AML-193 (cell line): Measurements from ENCODE around the gene CAMTA1.
"Not testable (repeated sequence)": the region's sequence is repeated elsewhere in the genome, so short reads cannot be mapped to it uniquely, and the experiment has no call there.

Experiments
- DNase-seq, 2 experiments: peaks; one replicate each; lab custom pipeline; 2025; lab: John Stamatoyannopoulos, UW

Gene CAMTA1

DNA sequence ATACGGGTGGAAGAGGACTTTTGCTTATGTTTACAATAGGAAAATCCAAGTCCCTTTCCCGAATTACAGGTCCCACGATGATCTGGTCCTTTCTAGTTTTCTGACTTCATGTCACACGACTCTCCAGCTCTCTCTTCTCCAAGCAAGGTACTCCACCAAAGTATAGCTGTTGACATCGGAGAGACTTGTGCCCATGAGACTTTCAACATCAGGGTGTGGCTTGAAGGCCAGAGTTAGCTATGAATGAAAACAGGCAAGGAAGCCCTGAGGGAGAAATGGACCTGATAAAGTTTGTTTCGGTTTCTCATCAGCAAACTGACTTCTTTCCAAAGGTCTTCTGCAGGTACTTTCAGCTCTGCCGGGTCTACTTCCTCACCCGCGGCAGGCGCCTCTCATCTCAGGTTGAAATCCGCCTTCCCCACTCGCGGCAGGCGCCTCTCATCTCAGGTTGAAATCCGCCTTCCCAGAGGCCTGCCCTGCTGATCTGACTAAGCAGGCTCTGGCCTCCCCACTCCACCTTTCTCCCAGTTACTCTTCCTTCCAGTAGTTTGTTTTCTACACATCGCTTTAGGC is 996.8 kb downstream of the CAMTA1 start:
- peak; percentile 20 to 23 for DNase-seq

- DNase-seq = peak; percentile 8 to 32
Measured at GRCh38 chr1:7783178-7783711, 998.0 kb downstream of the CAMTA1 start.

DNA sequence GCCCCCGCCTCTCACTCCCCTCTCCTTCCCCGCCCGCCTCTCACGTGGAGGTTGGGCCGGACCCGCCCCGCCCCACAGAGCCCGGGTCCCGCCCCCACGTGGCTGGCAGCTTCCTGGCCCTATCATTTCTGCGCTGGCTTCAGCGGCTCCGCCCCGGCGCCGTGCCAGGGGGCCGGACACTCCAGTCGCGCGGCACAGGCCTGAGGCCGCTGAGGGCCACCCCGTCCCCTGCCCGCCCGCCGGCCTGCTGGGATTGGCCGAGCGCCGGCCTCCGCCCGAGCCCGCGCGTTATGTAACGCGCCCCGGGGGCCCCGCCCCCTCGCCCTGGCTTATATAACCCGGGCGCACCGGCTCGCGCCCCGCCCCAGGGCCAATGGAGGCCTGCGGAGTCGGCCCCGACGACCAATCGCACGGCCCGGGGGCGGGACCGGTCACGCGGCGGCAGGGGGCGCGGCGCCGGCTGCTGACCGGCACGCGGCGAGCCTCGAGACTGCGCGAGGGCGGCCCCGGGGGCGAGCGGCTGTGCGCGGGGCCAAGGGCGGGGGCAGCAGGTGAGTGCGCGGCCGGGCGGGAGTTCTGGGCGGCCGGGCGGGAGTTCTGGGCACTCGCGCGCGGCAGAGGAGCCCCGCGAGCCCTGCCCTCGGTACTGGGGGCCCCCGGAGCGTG is 998.7 kb downstream of the CAMTA1 start, which contains the start of gene PER3:
TSS of gene PER3 (plus strand) at position 466 of the 666 bp plus-strand sequence. CDS start 587 bp downstream, outside the sequence.
- peak; percentile 83 to 85 for DNase-seq

DNA sequence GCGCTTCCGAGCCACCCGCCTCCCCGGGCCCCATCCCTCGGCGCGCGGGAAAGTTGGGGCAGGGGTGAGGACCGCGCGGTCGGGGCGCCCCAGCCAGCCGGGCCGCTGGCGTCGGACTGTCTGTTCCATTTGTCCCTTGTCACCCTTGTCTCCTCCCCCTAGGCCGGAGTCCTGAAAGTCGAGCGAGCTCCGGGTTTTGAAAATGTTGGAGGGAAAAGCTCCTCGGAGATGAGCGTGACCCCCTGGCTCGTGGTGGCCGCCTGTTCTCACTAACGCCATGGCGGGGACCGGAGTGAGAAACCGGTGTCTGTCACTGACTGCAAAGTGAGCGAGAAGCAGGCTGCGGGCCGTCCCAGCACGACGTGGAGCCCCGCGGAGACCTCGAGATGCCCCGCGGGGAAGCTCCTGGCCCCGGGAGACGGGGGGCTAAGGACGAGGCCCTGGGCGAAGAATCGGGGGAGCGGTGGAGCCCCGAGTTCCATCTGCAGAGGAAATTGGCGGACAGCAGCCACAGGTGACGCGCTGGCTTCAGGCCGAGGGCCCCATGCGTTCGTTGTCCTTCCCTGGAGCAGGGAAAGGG is 999.3 kb downstream of the CAMTA1 start:
- DNase-seq = no peak

DNA sequence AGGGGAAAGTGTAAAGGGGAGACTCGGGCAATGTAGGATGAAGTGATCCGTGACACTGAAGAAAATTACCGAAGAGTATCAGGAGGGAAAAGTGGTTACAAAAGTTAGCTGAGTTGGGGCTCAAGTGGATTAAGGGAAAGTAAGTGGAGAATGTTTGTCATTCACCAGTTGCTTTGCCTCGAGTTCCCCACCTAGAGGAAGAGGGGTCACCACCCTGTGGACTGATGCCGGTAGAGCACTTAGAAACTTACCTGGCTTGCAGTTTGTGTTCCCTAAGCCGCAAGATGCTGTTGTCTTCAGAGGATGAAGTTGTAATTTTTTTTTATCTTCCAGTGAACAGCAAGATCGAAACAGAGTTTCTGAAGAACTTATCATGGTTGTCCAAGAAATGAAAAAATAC is 999.9 kb downstream of the CAMTA1 start:
- DNase-seq = no peak

GRCh38 chr1:7786795-7787194 is 1001.5 kb downstream of the CAMTA1 start:
- peak; percentile 23 to 37 for DNase-seq

DNA sequence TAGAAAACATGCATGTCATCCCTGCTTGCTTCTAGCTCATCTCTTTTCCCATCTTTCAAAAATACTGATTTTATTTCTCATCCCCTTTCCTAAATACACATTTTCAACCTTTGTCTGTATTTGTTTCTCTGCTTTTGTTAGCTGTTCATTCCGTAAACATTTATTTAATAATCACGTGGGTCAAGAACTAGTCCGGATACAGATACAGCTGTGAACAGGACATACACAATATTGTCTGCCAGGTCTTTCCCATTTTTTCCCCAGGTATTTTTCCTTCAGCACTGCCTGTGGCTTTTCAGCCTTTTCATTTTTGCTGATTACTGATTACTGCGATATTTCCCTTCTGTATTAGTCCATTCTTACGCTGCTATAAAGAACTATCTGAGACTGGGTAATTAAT is 1004.6 kb downstream of the CAMTA1 start:
- DNase-seq = no peak

DNA sequence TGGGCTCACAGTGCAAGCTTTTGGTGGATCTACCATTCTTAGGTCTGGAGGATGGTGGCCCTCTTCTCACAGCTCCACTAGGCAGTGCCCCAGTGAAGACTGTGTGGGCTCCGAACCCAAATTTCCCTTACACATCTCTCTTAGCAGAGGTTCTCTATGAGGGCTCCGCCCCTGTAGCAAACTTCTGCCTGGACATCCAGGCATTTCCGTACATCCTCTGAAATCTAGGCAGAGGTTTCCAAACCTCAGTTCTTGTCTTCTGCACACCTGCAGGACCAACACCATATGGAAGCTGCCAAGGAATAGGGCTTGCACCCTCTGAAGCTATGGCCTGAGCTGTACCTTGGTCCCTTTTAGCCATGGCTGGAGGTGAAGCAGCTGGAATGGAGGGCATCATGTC is 1005.8 kb downstream of the CAMTA1 start:
- DNase-seq = not testable (repeated sequence)

- no peak for DNase-seq
Measured at GRCh38 chr1:7795406-7795805, 1010.2 kb downstream of the CAMTA1 start.

- DNase-seq = no peak
Measured at GRCh38 chr1:7805460-7805859, 1020.2 kb downstream of the CAMTA1 start.

DNA sequence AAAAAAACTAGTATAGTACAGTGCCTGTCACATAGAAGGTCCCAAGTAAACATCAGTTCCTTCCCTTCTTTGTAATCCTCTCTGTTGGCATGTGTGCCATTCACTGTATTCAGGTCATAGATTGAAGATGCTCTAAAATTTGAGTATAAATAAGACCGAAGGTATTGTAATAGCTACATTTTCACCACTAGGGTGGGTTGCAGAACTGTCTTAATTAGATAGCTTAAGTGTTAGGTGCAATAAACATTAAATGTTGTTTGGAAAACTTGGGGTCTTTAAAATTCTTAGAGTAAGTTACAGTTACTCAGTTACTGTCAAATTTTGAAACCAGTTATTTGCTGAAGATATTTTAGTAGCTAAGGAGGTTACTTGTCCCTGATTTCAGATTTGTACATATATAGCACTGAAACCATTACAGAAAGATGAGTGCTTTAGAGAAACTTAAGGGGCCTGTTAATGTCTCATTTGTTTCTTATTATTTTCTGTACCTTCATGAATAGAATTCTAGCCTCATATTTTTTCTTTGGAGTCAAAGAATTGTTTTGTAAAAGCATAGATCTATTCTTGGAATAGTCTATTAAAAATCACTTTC is 1023.1 kb downstream of the CAMTA1 start:
- DNase-seq = peak; percentile 60 to 70

DNA sequence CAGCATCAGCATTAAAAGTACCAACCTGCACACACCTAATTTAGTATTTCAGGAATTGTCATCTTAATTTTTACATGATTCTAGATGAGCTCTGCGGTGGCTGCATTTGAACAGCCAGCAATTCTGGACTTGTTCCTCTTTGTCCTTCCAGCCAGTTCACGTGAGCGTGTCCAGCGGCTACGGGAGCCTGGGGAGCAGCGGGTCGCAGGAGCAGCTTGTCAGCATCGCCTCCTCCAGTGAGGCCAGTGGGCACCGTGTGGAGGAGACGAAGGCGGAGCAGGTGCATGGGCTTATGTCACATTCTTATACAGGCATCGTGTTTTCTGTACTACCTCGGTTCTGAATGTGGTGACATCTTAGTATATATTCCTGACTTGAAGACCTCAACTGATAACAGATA is 1024.5 kb downstream of the CAMTA1 start:
- DNase-seq = no peak

DNA sequence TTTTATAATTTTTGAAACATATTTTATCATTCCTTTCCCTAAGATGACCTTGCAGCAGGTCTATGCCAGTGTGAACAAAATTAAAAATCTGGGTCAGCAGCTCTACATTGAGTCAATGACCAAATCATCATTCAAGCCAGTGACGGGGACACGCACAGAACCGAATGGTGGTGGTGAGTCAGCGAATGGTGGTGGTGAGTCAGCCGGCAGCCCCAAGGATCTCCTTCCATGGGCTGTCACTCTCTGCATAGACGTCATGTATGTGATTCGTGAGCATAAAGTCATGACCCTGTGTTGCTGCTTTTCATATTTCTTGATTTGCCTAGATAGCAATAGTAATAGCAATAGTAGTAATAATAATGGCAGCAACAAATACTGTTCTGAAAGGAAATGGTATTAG is 1025.1 kb downstream of the CAMTA1 start:
- no peak for DNase-seq

DNA sequence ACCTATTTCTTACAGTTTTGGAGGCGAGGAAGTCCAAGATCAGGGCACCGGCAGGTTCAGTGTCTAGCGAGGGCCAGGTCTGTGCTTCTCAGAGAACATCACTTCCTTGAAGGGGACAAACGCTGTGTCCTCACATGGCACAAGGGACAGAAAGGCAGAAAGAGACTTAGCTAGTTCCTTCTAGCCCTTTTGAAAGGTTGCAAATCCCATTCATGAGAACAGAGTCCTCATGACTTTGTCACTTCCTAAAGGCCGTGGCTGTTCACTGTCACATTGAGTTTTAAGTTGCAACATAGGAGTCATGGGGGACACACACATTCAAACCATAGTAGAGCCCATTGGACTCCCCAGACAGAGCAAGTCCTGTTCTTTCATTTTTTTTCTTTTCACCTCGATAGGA is 1026.2 kb downstream of the CAMTA1 start:
- DNase-seq = no peak

DNA sequence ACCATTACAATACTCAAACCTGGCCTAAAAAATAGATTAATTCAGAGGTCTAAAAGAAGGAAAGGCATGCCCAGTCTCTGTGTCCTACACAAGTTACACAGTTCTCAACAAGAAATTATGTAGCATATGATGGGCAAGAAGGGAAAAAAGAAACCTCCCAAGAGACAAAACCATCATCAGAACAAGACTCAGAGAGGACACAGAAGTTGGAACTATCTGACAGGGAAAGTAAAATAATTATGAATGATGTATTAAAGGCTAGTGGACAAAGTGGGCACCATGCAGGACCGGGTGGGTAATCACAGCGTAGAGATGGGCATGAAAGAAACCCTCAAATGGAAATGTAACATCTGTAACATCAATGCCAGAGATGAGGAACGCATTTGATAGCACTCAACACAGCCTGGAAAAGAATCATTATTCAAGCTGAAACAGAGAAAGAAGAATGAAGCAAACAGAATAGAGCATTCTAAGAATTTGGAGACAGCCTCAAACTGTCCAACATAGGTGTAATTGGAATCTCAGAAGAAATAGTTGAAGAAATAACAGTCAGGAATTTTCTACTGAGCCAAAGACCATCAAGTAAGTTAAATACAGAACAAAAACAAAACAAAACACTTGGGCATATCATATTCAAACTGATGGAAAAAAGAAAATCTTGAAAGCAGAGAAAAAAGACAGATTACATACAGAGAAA is 1028.6 kb downstream of the CAMTA1 start:
- DNase-seq = no peak
